ENCODE data around the gene ZFAND4.

The ZFAND4 gene

GRCh38 chr10:45581582-45582385 is 90.8 kb downstream of the ZFAND4 start:
- TF ChIP-seq CTCF (IDR thresholded peaks at IDR 0.05) = no peak

- no peak for TF ChIP-seq CTCF (IDR thresholded peaks at IDR 0.05)
Observed at GRCh38 chr10:45581216-45581549, 91.4 kb downstream of the ZFAND4 start.

GRCh38 chr10:45580371-45581215 is 92.0 kb downstream of the ZFAND4 start:
- no peak for TF ChIP-seq CTCF (IDR thresholded peaks at IDR 0.05)

GRCh38 chr10:45578384-45578971 is 94.1 kb downstream of the ZFAND4 start:
- no peak for TF ChIP-seq CTCF (IDR thresholded peaks at IDR 0.05)

- TF ChIP-seq CTCF (IDR thresholded peaks at IDR 0.05) = no peak
Observed at GRCh38 chr10:45575966-45576597, 96.5 kb downstream of the ZFAND4 start.

GRCh38 chr10:45569471-45569870 is 103.1 kb downstream of the ZFAND4 start:
- TF ChIP-seq CTCF (IDR thresholded peaks at IDR 0.05) = no peak

- TF ChIP-seq CTCF (IDR thresholded peaks at IDR 0.05) = no peak
Observed at GRCh38 chr10:45566415-45566814, 106.2 kb downstream of the ZFAND4 start.
